Activated naive CD4-positive, alpha-beta T cell treated with anti-CD3 and anti-CD28 coated beads, Interleukin-2, amount 10 ng/mL, durations not matched to agents 7 days and 5 days (primary cell): Measurements from ENCODE around the gene PGBD1.

Source experiments
- CTCF ChIA-PET: fragments of 350-600 bp; sonication (Branson Sonifier 250); formaldehyde crosslinking; loops from one replicate; lab custom pipeline; 2021; ENCODE audit warnings: antibody characterized with exemption; lab: Charles Lee
- DNase-seq: peaks from one replicate; pipeline ENCODE4 v3.0.0-alpha.2; 2020
- H3K27ac Mint-ChIP-seq: one replicate; pipeline ENCODE4 v1.8.0; 2021; ENCODE audit warnings: mild to moderate bottlenecking, moderate library complexity, mixed read lengths
- H3K27me3 Mint-ChIP-seq: one replicate; pipeline ENCODE4 v1.8.0; 2021; ENCODE audit warnings: mild to moderate bottlenecking, mixed read lengths
- H3K36me3 Mint-ChIP-seq: one replicate; pipeline ENCODE4 v1.8.0; 2021; ENCODE audit warnings: mixed read lengths
- H3K4me1 Mint-ChIP-seq: one replicate; pipeline ENCODE4 v1.8.0; 2021; ENCODE audit warnings: mixed read lengths
- H3K4me3 Mint-ChIP-seq: one replicate; pipeline ENCODE4 v1.8.0; 2021; ENCODE audit warnings: mild to moderate bottlenecking, moderate library complexity, mixed read lengths
- H3K9me3 Mint-ChIP-seq: one replicate; pipeline ENCODE4 v1.8.0; 2021; ENCODE audit warnings: mixed read lengths

Gene PGBD1

GRCh38 chr6:28351493-28351925 lies 70.1 kb downstream of the PGBD1 start:
- no peak for DNase-seq
- CTCF ChIA-PET = no interaction called here
- Mint-ChIP-seq H3K27ac (no peak overlapping the region), H3K36me3 (peaks cover 18% of the 10 kb centered on the region), H3K27me3 (peaks cover 17% of the 10 kb centered on the region), H3K9me3 (peaks cover 6% of the 10 kb centered on the region), H3K4me3 (peak overlapping the region; percentile 16), H3K4me1 (peaks cover 46% of the 10 kb centered on the region)
